DND-41 (cell line): ENCODE measurements around the gene HSD17B2.

ENCODE experiments used
- ATAC-seq: fragments of 200-7000 bp; cut with Tn5 transposase; 3 replicates; pipeline ENCODE4 v1.9.1; 2021; ENCODE audit warnings: low read depth; ENCODE audit not compliant: insufficient read depth
- DNase-seq: peaks from one replicate; pipeline ENCODE4 v3.0.0-alpha.2; 2020
- H2AFZ ChIP-seq: 2 replicates; pipeline ENCODE4 v1.6.0; 2012; ENCODE audit warnings: low read depth, low read length
- H3K27ac ChIP-seq: 2 replicates; pipeline ENCODE4 v1.5.1; 2012; ENCODE audit warnings: low read length, inconsistent platforms
- H3K27me3 ChIP-seq: fragments of 200-600 bp; sonication (generic); 2 replicates; pipeline ENCODE4 v1.6.0; 2012; ENCODE audit warnings: low read length, mild to moderate bottlenecking, inconsistent platforms; ENCODE audit not compliant: insufficient read depth, poor library complexity
- H3K36me3 ChIP-seq: 2 replicates; pipeline ENCODE4 v1.5.1; 2012; ENCODE audit warnings: low read length, inconsistent platforms; ENCODE audit not compliant: insufficient read depth
- H3K4me1 ChIP-seq: 2 replicates; pipeline ENCODE4 v1.5.1; 2012; ENCODE audit warnings: mild to moderate bottlenecking, low read length; ENCODE audit not compliant: insufficient read depth
- H3K4me2 ChIP-seq: 2 replicates; pipeline ENCODE4 v1.6.0; 2012; ENCODE audit warnings: mild to moderate bottlenecking, moderate library complexity, low read length, inconsistent platforms; ENCODE audit not compliant: insufficient read depth
- H3K4me3 ChIP-seq, 2 experiments: fragments of 200-600 bp in 1 of 2; shearing (Covaris generic) in 1 of 2; 2 replicates each; pipeline ENCODE4 v1.5.1; 2012 to 2016; ENCODE audit warnings: inconsistent platforms in 2 of 2, low read length in 2 of 2, mild to moderate bottlenecking in 2 of 2, low read depth in 1 of 2, moderate library complexity in 1 of 2
- H3K79me2 ChIP-seq: 2 replicates; pipeline ENCODE4 v1.6.0; 2012; ENCODE audit warnings: low read length, inconsistent platforms; ENCODE audit not compliant: insufficient read depth
- H3K9ac ChIP-seq: 2 replicates; pipeline ENCODE4 v1.6.0; 2012; ENCODE audit warnings: low read depth, mild to moderate bottlenecking, inconsistent platforms, low read length, moderate library complexity
- H3K9me3 ChIP-seq: 2 replicates; pipeline ENCODE4 v1.5.1; 2012; ENCODE audit warnings: low read length, moderate library complexity, mild to moderate bottlenecking, inconsistent platforms; ENCODE audit not compliant: insufficient read depth, severe bottlenecking
- H4K20me1 ChIP-seq: 2 replicates; pipeline ENCODE4 v1.6.0; 2012; ENCODE audit warnings: low read length; ENCODE audit not compliant: insufficient read depth
- CTCF ChIP-seq: IDR thresholded peaks from 2 replicates; pipeline ENCODE4 v1.5.1; 2012; ENCODE audit warnings: borderline replicate concordance, low read length, moderate library complexity, mild to moderate bottlenecking; ENCODE audit not compliant: poor library complexity, severe bottlenecking; ENCODE audit errors: extremely low read depth
- EZH2 ChIP-seq: IDR thresholded peaks from 3 replicates; pipeline ENCODE4 v1.6.1; 2012; ENCODE audit warnings: borderline replicate concordance, low read depth, mild to moderate bottlenecking, moderate library complexity, low read length, inconsistent platforms; ENCODE audit not compliant: severe bottlenecking

Gene HSD17B2

GRCh38 chr16:82004601-82005000 is 30.5 kb upstream of the HSD17B2 start:
- H3K36me3 ChIP-seq = no peaks in the 10 kb centered on the region
- H3K79me2 ChIP-seq = no peaks in the 10 kb centered on the region
- no peaks in the 10 kb centered on the region for H4K20me1 ChIP-seq
- H3K4me1 ChIP-seq = no peaks in the 10 kb centered on the region
- peaks cover 13% of the 10 kb centered on the region for H3K9me3 ChIP-seq
- no peak overlapping the region for H3K9ac ChIP-seq
- no peak overlapping the region for H3K27ac ChIP-seq
- no peak overlapping the region for H3K4me2 ChIP-seq
- no peak overlapping the region for H3K4me3 ChIP-seq
- TF ChIP-seq EZH2 = no peak
- TF ChIP-seq CTCF = no peak
- no peaks in the 10 kb centered on the region for H3K27me3 ChIP-seq
- H2AFZ ChIP-seq = no peak overlapping the region
- ATAC-seq (no peak), DNase-seq (no peak)

- H3K36me3 ChIP-seq = no peaks in the 10 kb centered on the region
- H3K4me2 ChIP-seq = no peak overlapping the region
- no peaks in the 10 kb centered on the region for H4K20me1 ChIP-seq
- no peak overlapping the region for H3K4me3 ChIP-seq
- H3K4me1 ChIP-seq = no peaks in the 10 kb centered on the region
- no peaks in the 10 kb centered on the region for H3K79me2 ChIP-seq
- peaks cover 13% of the 10 kb centered on the region for H3K9me3 ChIP-seq
- H3K27ac ChIP-seq = no peak overlapping the region
- no peak for DNase-seq
- H3K9ac ChIP-seq = no peak overlapping the region
- ATAC-seq = no peak
- TF ChIP-seq EZH2 = no peak
- no peak overlapping the region for H2AFZ ChIP-seq
- no peaks in the 10 kb centered on the region for H3K27me3 ChIP-seq
Measured at GRCh38 chr16:82005027-82005830, 29.8 kb upstream of the HSD17B2 start.

- H3K4me1 ChIP-seq = no peaks in the 10 kb centered on the region
- H3K79me2 ChIP-seq = no peaks in the 10 kb centered on the region
- ATAC-seq (no peak), DNase-seq (no peak)
- no peaks in the 10 kb centered on the region for H3K36me3 ChIP-seq
- H3K4me2 ChIP-seq = no peak overlapping the region
- peaks cover 13% of the 10 kb centered on the region for H3K9me3 ChIP-seq
- H3K27me3 ChIP-seq = no peaks in the 10 kb centered on the region
- H4K20me1 ChIP-seq = no peaks in the 10 kb centered on the region
- no peak overlapping the region for H3K9ac ChIP-seq
- H3K4me3 ChIP-seq = no peak overlapping the region
- TF ChIP-seq EZH2 (no peak), CTCF (no peak)
- no peak overlapping the region for H3K27ac ChIP-seq
- H2AFZ ChIP-seq = no peak overlapping the region
Measured at GRCh38 chr16:82006036-82006435, 29.0 kb upstream of the HSD17B2 start.

GRCh38 chr16:82007189-82007588 is 27.9 kb upstream of the HSD17B2 start:
- H2AFZ ChIP-seq = no peak overlapping the region
- H3K27me3 ChIP-seq = no peaks in the 10 kb centered on the region
- no peaks in the 10 kb centered on the region for H3K4me1 ChIP-seq
- TF ChIP-seq CTCF (no peak), EZH2 (no peak)
- ATAC-seq (no peak), DNase-seq (no peak)
- H3K27ac ChIP-seq = no peak overlapping the region
- no peak overlapping the region for H3K4me2 ChIP-seq
- H4K20me1 ChIP-seq = no peaks in the 10 kb centered on the region
- no peaks in the 10 kb centered on the region for H3K36me3 ChIP-seq
- H3K79me2 ChIP-seq = no peaks in the 10 kb centered on the region
- peaks cover 13% of the 10 kb centered on the region for H3K9me3 ChIP-seq
- no peak overlapping the region for H3K4me3 ChIP-seq
- H3K9ac ChIP-seq = no peak overlapping the region
